Activated CD8-positive, alpha-beta memory T cell treated with anti-CD3 and anti-CD28 coated beads, Interleukin-2, amount 50 U/mL, for 1 hour (primary cell): ENCODE measurements around the gene PLBD2.

ENCODE experiments used
- DNase-seq: peaks from one replicate; pipeline ENCODE4 v3.0.0-alpha.2; 2020; ENCODE audit errors: extremely low read depth

PLBD2 gene

GRCh38 chr12:113358381-113359132 lies at the start of gene PLBD2:
Gene PLBD2, plus strand, starts transcription at chr12:113358587. Its CDS starts 14 bp downstream, at chr12:113358601.
- DNase-seq = peak; percentile 89

- DNase-seq = no peak
Measured at GRCh38 chr12:113310489-113310888, 47.9 kb upstream of the PLBD2 start.

GRCh38 chr12:113314121-113314529 lies 44.3 kb upstream of the PLBD2 start:
- DNase-seq = no peak

- no peak for DNase-seq
Measured at GRCh38 chr12:113315358-113315757, 43.0 kb upstream of the PLBD2 start.

- no peak for DNase-seq
Measured at GRCh38 chr12:113316155-113316554, 42.2 kb upstream of the PLBD2 start.

GRCh38 chr12:113317122-113317521 lies 41.3 kb upstream of the PLBD2 start:
- DNase-seq = no peak

GRCh38 chr12:113318046-113318656 lies 40.2 kb upstream of the PLBD2 start:
- no peak for DNase-seq

GRCh38 chr12:113318900-113319628 lies 39.3 kb upstream of the PLBD2 start:
- DNase-seq = no peak

- no peak for DNase-seq
Measured at GRCh38 chr12:113320401-113320800, 38.0 kb upstream of the PLBD2 start.

- DNase-seq = no peak
Measured at GRCh38 chr12:113322343-113322742, 36.0 kb upstream of the PLBD2 start.

- DNase-seq = no peak
Measured at GRCh38 chr12:113325916-113326315, 32.5 kb upstream of the PLBD2 start.

- DNase-seq = no peak
Measured at GRCh38 chr12:113326775-113327395, 31.5 kb upstream of the PLBD2 start.

- no peak for DNase-seq
Measured at GRCh38 chr12:113328368-113328889, 30.0 kb upstream of the PLBD2 start.

GRCh38 chr12:113329022-113329790 lies 29.2 kb upstream of the PLBD2 start:
- DNase-seq = no peak

- no peak for DNase-seq
Measured at GRCh38 chr12:113329791-113330417, 28.5 kb upstream of the PLBD2 start.

GRCh38 chr12:113330505-113330904 lies 27.9 kb upstream of the PLBD2 start:
- DNase-seq = no peak

GRCh38 chr12:113332688-113333417 lies 25.5 kb upstream of the PLBD2 start:
- DNase-seq = no peak

- no peak for DNase-seq
Measured at GRCh38 chr12:113333418-113333750, 25.0 kb upstream of the PLBD2 start.

- DNase-seq = no peak
Measured at GRCh38 chr12:113333877-113334785, 24.3 kb upstream of the PLBD2 start.
